ENCODE measurements around the gene LCAT. TPM values are rescaled to one million over a fixed set of nuclear protein-coding genes. Genes with fewer than 3 reads are reported as not detected.

Gene LCAT
- total and polyA plus RNA-seq, 11 donors = 9.7 to 31.7 (median 18.2) TPM

DNA sequence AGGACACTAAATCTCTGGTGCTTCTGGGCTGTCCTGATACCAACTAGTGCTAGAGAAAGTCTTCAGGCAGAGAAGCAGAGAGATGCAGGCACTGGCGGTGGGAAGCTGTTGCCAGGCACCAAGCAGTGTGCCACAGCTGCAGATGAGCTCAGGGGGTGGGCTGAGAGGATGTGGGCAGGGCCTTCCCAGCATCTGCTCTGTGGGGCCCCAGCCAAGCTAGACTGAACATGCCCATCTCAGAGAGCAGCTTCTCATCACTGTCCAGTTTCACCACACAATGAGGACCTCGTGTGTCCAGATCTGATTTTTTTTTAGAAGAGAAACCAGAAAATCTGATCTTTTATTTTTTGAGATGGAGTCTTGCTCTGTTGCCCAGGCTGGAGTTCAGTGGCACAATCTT lies 33.8 kb downstream of the LCAT start:
- ATAC-seq (no peak), DNase-seq (no peak)
- H3K9me3 ChIP-seq = no peaks in the 10 kb centered on the region
- H3K4me3 ChIP-seq = no peak overlapping the region
- 71 to 82% (median 71%) methylated on average over 2 of the region's 2 CpGs for WGBS, 4 donors
- intact Hi-C loops (cut with DNase I) = no loop called here
- TF ChIP-seq, protein P1, sequence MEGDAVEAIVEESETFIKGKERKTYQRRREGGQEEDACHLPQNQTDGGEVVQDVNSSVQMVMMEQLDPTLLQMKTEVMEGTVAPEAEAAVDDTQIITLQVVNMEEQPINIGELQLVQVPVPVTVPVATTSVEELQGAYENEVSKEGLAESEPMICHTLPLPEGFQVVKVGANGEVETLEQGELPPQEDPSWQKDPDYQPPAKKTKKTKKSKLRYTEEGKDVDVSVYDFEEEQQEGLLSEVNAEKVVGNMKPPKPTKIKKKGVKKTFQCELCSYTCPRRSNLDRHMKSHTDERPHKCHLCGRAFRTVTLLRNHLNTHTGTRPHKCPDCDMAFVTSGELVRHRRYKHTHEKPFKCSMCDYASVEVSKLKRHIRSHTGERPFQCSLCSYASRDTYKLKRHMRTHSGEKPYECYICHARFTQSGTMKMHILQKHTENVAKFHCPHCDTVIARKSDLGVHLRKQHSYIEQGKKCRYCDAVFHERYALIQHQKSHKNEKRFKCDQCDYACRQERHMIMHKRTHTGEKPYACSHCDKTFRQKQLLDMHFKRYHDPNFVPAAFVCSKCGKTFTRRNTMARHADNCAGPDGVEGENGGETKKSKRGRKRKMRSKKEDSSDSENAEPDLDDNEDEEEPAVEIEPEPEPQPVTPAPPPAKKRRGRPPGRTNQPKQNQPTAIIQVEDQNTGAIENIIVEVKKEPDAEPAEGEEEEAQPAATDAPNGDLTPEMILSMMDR (IDR thresholded peaks at IDR 0.05) = no peak
- no peak for TF ChIP-seq POLR2A (IDR thresholded peaks at IDR 0.05)
- H3K36me3 ChIP-seq = peaks cover 0 to 58% (median 43%) of the 10 kb centered on the region in 9 donors
- no peak overlapping the region for H3K27ac ChIP-seq
- peaks cover 0 to 14% (median 0%) of the 10 kb centered on the region in 12 donors for H3K4me1 ChIP-seq
- no peaks in the 10 kb centered on the region for H3K27me3 ChIP-seq

DNA sequence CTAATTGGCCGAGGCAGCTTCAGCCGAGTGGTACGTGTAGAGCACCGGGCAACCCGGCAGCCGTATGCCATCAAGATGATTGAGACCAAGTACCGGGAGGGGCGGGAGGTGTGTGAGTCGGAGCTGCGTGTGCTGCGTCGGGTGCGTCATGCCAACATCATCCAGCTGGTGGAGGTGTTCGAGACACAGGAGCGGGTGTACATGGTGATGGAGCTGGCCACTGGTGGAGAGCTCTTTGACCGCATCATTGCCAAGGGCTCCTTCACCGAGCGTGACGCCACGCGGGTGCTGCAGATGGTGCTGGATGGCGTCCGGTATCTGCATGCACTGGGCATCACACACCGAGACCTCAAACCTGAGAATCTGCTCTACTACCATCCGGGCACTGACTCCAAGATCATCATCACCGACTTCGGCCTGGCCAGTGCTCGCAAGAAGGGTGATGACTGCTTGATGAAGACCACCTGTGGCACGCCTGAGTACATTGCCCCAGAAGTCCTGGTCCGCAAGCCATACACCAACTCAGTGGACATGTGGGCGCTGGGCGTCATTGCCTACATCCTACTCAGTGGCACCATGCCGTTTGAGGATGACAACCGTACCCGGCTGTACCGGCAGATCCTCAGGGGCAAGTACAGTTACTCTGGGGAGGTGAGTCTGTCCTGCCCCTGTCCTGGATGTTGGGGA lies 34.7 kb downstream of the LCAT start:
- WGBS, 4 donors = 91 to 96% (median 94%) methylated on average over 33 to 36 of the region's 36 CpGs
- TF ChIP-seq, protein P1 (IDR thresholded peaks at IDR 0.05) = no peak
- TF ChIP-seq POLR2A (IDR thresholded peaks at IDR 0.05) = no peak
- DNase-seq = no peak
- intact Hi-C loops (cut with DNase I) = no loop called here
- Histone ChIP-seq H3K4me3 (no peak overlapping the region), H3K27me3 (no peaks in the 10 kb centered on the region), H3K9me3 (no peaks in the 10 kb centered on the region), H3K4me1 (peaks cover 0 to 6% (median 0%) of the 10 kb centered on the region in 12 donors), H3K27ac (no peak overlapping the region), H3K36me3 (peaks cover 0 to 56% (median 43%) of the 10 kb centered on the region in 9 donors)
- no peak for ATAC-seq

- no peak for TF ChIP-seq POLR2A (IDR thresholded peaks at IDR 0.05)
- TF ChIP-seq, protein P1 (IDR thresholded peaks at IDR 0.05) = no peak
- intact Hi-C loops (cut with DNase I) = no loop called here
- H3K4me3 ChIP-seq = no peak overlapping the region
- H3K4me1 ChIP-seq = peaks cover 0 to 10% (median 0%) of the 10 kb centered on the region in 12 donors
- no peaks in the 10 kb centered on the region for H3K27me3 ChIP-seq
- H3K9me3 ChIP-seq = no peaks in the 10 kb centered on the region
- ATAC-seq (no peak), DNase-seq (no peak)
- WGBS, 4 donors = 90 to 95% (median 92%) methylated on average over 7 to 11 of the region's 11 CpGs
- H3K36me3 ChIP-seq = peaks cover 0 to 54% (median 46%) of the 10 kb centered on the region in 9 donors
- H3K27ac ChIP-seq = no peak overlapping the region
These were observed 36.3 kb downstream of the LCAT start for GRCh38 chr16:67907397-67908180.

GRCh38 chr16:67902831-67903230 lies 41.1 kb downstream of the LCAT start:
- Histone ChIP-seq H3K4me3 (no peak overlapping the region), H3K36me3 (peaks cover 0 to 28% (median 11%) of the 10 kb centered on the region in 9 donors), H3K4me1 (peaks cover 0 to 17% (median 5%) of the 10 kb centered on the region in 12 donors), H3K9me3 (no peaks in the 10 kb centered on the region), H3K27ac (peak overlapping the region in 2 of 12 donors; percentile 5 to 29), H3K27me3 (no peaks in the 10 kb centered on the region)
- no peak for TF ChIP-seq POLR2A (IDR thresholded peaks at IDR 0.05)
- TF ChIP-seq, protein P1 (IDR thresholded peaks at IDR 0.05) = no peak
- DNase-seq (no peak), ATAC-seq (no peak)
- intact Hi-C loops (cut with DNase I) = no loop called here
- 69 to 78% (median 74%) methylated on average over 4 of the region's 4 CpGs for WGBS, 4 donors
